ENCODE measurements around the gene CCP110.

DNA sequence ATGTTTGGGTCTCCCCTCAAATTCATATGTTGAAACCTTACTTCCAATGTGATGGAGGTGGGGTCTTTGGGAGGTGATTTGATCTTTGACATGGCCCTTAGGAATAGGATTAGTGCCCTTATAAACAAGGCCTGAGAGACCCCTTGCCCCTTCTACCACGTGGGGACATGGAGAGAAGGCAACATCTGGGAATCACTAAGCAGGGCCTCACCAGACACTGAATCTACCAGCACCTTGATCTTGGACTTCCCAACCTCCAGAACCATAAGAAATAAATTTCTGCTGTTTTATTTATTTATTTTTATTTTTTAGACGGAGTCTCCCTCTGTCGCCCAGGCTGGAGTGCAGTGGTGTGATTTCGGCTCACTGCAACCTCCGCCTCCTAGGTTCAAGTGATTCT is 42.0 kb upstream of the CCP110 start:
- TF ChIP-seq, protein P1, sequence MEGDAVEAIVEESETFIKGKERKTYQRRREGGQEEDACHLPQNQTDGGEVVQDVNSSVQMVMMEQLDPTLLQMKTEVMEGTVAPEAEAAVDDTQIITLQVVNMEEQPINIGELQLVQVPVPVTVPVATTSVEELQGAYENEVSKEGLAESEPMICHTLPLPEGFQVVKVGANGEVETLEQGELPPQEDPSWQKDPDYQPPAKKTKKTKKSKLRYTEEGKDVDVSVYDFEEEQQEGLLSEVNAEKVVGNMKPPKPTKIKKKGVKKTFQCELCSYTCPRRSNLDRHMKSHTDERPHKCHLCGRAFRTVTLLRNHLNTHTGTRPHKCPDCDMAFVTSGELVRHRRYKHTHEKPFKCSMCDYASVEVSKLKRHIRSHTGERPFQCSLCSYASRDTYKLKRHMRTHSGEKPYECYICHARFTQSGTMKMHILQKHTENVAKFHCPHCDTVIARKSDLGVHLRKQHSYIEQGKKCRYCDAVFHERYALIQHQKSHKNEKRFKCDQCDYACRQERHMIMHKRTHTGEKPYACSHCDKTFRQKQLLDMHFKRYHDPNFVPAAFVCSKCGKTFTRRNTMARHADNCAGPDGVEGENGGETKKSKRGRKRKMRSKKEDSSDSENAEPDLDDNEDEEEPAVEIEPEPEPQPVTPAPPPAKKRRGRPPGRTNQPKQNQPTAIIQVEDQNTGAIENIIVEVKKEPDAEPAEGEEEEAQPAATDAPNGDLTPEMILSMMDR (conservative IDR thresholded peaks at IDR 0.05; ENCODE audit: low read depth, low read length): no peak
- TF ChIP-seq EZH2 (IDR thresholded peaks at IDR 0.05; ENCODE audit: borderline replicate concordance, low read depth, low read length, poor library complexity, severe bottlenecking): no peak
